ENCODE data around the gene DSEL. TPM values are rescaled to one million over a fixed set of nuclear protein-coding genes. Genes with fewer than 3 reads are reported as not detected.

The DSEL gene
- total and polyA plus RNA-seq, 2 of the 4 experiments (the other 2 are of a cell fraction) = 16.8 to 100 TPM

DNA sequence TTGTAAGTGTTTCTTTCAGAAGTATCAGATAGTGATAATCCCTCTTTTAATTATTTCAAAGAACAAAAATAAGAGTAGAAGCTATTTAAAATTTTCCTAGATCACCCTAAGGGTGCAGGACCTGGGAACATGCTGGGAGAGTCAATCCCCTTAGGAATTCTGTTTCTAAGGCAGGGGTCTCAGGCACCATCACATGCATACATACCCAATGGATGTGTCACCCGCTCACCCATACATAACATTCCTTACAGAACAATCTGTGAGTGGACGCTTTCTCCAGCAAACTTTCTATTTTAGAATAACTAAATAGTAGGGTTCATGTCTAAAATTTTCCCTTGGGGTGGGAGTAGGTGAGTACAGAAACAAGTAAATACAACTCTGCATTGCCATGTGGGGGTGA, 8.4 kb downstream of the DSEL start:
- BruUV-seq (replicated peaks) = no TSS peak
- no peak overlapping the region for H3K4me3 ChIP-seq (ENCODE audit: insufficient read depth, low read depth, low read length)
- intact Hi-C loops (cut with micrococcal nuclease) (no loop called here), in situ Hi-C loops (cut with MboI; ENCODE audit: low sequenced_read_pairs) (no loop called here), dilution Hi-C loops (cut with HindIII; ENCODE audit: low sequenced_read_pairs, unreplicated experiment) (no loop called here)
- H3K27me3 ChIP-seq (ENCODE audit: control insufficient read depth, insufficient read depth, low read length) = no peaks in the 10 kb centered on the region
- no peak overlapping the region for H4K8ac ChIP-seq (ENCODE audit: low read depth in 2 of 2, low read length in 2 of 2)
- H3K14ac ChIP-seq (replicated peaks; ENCODE audit: low read depth, low read length) = no peak overlapping the region
- H3K27ac ChIP-seq (ENCODE audit: insufficient read depth, low read length) = no peak overlapping the region
- H2AFZ ChIP-seq (replicated peaks; ENCODE audit: low read length, poor library complexity) = no peak overlapping the region
- no peaks in the 10 kb centered on the region for H3K9me3 ChIP-seq (ENCODE audit: control insufficient read depth, insufficient read depth, low read length)
- no peak overlapping the region for H3K56ac ChIP-seq (ENCODE audit: extremely low read depth, insufficient read depth, low read length)
- peaks cover 25 to 51% of the 10 kb centered on the region in 2 experiments for H3K79me1 ChIP-seq (ENCODE audit: low read depth in 1 of 2, low read length in 2 of 2)
- H3K36me3 ChIP-seq (ENCODE audit: control insufficient read depth, insufficient read depth, low read length) = peaks cover 14% of the 10 kb centered on the region
- TF ChIP-seq POLR2A (IDR thresholded peaks at IDR 0.05; ENCODE audit: low read depth, low read length) (no peak), BHLHE40 (IDR thresholded peaks at IDR 0.05; ENCODE audit: low read depth, low read length) (no peak), MAFK (IDR thresholded peaks at IDR 0.05; ENCODE audit: low read depth, low read length) (no peak), RCOR1 (IDR thresholded peaks at IDR 0.05; ENCODE audit: insufficient replicate concordance, low read length) (no peak), RAD21 (IDR thresholded peaks at IDR 0.05; ENCODE audit: low read length) (no peak), SMC3 (IDR thresholded peaks at IDR 0.05; ENCODE audit: low read depth, low read length) (no peak), MXI1 (IDR thresholded peaks at IDR 0.05; ENCODE audit: borderline replicate concordance, low read depth, low read length) (no peak), CEBPB (IDR thresholded peaks at IDR 0.05; ENCODE audit: low read depth, low read length) (no peak), MAZ (IDR thresholded peaks at IDR 0.05; ENCODE audit: borderline replicate concordance, low read depth, low read length) (no peak), CHD1 (IDR thresholded peaks at IDR 0.05; ENCODE audit: low read depth, low read length) (no peak), NFE2L2 (IDR thresholded peaks at IDR 0.05; ENCODE audit: low read depth, low read length) (no peak), FOS (IDR thresholded peaks at IDR 0.05; ENCODE audit: low read depth, low read length) (no peak), RFX5 (IDR thresholded peaks at IDR 0.05; ENCODE audit: low read depth, low read length) (no peak)
- TF ChIP-seq, protein P1, sequence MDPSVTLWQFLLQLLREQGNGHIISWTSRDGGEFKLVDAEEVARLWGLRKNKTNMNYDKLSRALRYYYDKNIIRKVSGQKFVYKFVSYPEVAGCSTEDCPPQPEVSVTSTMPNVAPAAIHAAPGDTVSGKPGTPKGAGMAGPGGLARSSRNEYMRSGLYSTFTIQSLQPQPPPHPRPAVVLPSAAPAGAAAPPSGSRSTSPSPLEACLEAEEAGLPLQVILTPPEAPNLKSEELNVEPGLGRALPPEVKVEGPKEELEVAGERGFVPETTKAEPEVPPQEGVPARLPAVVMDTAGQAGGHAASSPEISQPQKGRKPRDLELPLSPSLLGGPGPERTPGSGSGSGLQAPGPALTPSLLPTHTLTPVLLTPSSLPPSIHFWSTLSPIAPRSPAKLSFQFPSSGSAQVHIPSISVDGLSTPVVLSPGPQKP (IDR thresholded peaks at IDR 0.05; ENCODE audit: borderline replicate concordance, low read depth, low read length) = no peak
- TF ChIP-seq, protein P2, sequence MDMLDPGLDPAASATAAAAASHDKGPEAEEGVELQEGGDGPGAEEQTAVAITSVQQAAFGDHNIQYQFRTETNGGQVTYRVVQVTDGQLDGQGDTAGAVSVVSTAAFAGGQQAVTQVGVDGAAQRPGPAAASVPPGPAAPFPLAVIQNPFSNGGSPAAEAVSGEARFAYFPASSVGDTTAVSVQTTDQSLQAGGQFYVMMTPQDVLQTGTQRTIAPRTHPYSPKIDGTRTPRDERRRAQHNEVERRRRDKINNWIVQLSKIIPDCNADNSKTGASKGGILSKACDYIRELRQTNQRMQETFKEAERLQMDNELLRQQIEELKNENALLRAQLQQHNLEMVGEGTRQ (IDR thresholded peaks at IDR 0.05; ENCODE audit: low read depth, low read length) = no peak
- TF ChIP-seq, protein P3, sequence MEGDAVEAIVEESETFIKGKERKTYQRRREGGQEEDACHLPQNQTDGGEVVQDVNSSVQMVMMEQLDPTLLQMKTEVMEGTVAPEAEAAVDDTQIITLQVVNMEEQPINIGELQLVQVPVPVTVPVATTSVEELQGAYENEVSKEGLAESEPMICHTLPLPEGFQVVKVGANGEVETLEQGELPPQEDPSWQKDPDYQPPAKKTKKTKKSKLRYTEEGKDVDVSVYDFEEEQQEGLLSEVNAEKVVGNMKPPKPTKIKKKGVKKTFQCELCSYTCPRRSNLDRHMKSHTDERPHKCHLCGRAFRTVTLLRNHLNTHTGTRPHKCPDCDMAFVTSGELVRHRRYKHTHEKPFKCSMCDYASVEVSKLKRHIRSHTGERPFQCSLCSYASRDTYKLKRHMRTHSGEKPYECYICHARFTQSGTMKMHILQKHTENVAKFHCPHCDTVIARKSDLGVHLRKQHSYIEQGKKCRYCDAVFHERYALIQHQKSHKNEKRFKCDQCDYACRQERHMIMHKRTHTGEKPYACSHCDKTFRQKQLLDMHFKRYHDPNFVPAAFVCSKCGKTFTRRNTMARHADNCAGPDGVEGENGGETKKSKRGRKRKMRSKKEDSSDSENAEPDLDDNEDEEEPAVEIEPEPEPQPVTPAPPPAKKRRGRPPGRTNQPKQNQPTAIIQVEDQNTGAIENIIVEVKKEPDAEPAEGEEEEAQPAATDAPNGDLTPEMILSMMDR (conservative IDR thresholded peaks at IDR 0.05; ENCODE audit: low read depth, low read length) = no peak
- no peak overlapping the region for H2BK120ac ChIP-seq (ENCODE audit: low read depth, low read length)
- WGBS, 2 experiments (ENCODE audit: extremely low coverage in 2 of 2, insufficient read length in 1 of 2) = no CpG with 5 or more reads among the region's 2 CpGs
- H2BK20ac ChIP-seq (ENCODE audit: low read depth, low read length) = no peak overlapping the region
- no peak for ATAC-seq (ENCODE audit: low read depth)
- H3K4ac ChIP-seq (ENCODE audit: low read depth, low read length) = no peak overlapping the region
- H3K18ac ChIP-seq (ENCODE audit: low read depth, low read length) = no peak overlapping the region
- no peak overlapping the region for H3K4me2 ChIP-seq (ENCODE audit: low read depth, low read length)
- no peaks in the 10 kb centered on the region; the same call in 1 of the 2 replicates for H4K20me1 ChIP-seq (ENCODE audit: insufficient read depth, low read length)
- no peak overlapping the region for H2AK9ac ChIP-seq (replicated peaks; ENCODE audit: low read depth, low read length, poor library complexity)
- H4K91ac ChIP-seq (ENCODE audit: insufficient read depth, low read depth, low read length) = no peak overlapping the region
- H2AK5ac ChIP-seq (ENCODE audit: low read depth, low read length) = no peak overlapping the region
- H4K5ac ChIP-seq (ENCODE audit: low read depth, low read length) = no peak overlapping the region
- H2BK15ac ChIP-seq (ENCODE audit: low read depth, low read length) = no peak overlapping the region
- ChIA-PET POLR2A (ENCODE audit: unreplicated experiment) (no interaction called here), CTCF (no interaction called here)
- DNase-seq = no peak
- no peak overlapping the region for H3K23ac ChIP-seq (ENCODE audit: low read depth, low read length)
- peaks cover 8% of the 10 kb centered on the region; the same call in 1 of the 2 replicates for H3K4me1 ChIP-seq (ENCODE audit: control insufficient read depth, insufficient read depth, low read length)
- no peak overlapping the region for H3K9ac ChIP-seq (ENCODE audit: low read depth, low read length)
- H3K9me1 ChIP-seq (ENCODE audit: insufficient read depth, low read length) = 0 out of 2 replicates have a peak, but pooled peaks cover 4% of the 10 kb centered on the region
- H2BK5ac ChIP-seq (ENCODE audit: low read depth, low read length, poor library complexity, severe bottlenecking) = no peak overlapping the region

Data from IMR-90 (cell line).